DMS114 treated with DMSO at 0.1 percent for 48 hours (cell line): Measurements from ENCODE around the gene RAB19.
"Not testable (repeated sequence)": the region's sequence is repeated elsewhere in the genome, so short reads cannot be mapped to it uniquely, and the experiment has no call there.

Experiments
- DNase-seq: peaks from one replicate; lab custom pipeline; 2025; ENCODE audit not compliant: unreplicated experiment; lab: John Stamatoyannopoulos, UW

The RAB19 gene

GRCh38 chr7:140400381-140400780 is 3.5 kb upstream of the RAB19 start:
- no peak for DNase-seq

- no peak for DNase-seq
Measured at GRCh38 chr7:140402178-140402835, 1.6 kb upstream of the RAB19 start.

GRCh38 chr7:140404565-140405065 is 757 bp downstream of the RAB19 start:
- DNase-seq, result no peak

GRCh38 chr7:140415361-140415760 is 11.5 kb downstream of the RAB19 start:
- no peak for DNase-seq

GRCh38 chr7:140415816-140416215 is 12.0 kb downstream of the RAB19 start:
- DNase-seq, result not testable (repeated sequence)

GRCh38 chr7:140416560-140416959 is 12.7 kb downstream of the RAB19 start:
- no peak for DNase-seq

- DNase-seq, result no peak
Measured at GRCh38 chr7:140417456-140418155, 13.7 kb downstream of the RAB19 start.

- DNase-seq, result not testable (repeated sequence)
Measured at GRCh38 chr7:140418156-140418472, 14.3 kb downstream of the RAB19 start.

- DNase-seq, result no peak
Measured at GRCh38 chr7:140418653-140419052, 14.8 kb downstream of the RAB19 start.

- DNase-seq, result no peak
Measured at GRCh38 chr7:140421521-140421920, 17.7 kb downstream of the RAB19 start.

- no peak for DNase-seq
Measured at GRCh38 chr7:140423501-140423900, 19.6 kb downstream of the RAB19 start.

- DNase-seq, result no peak
Measured at GRCh38 chr7:140425718-140426117, 21.9 kb downstream of the RAB19 start.

- no peak for DNase-seq
Measured at GRCh38 chr7:140426130-140426529, 22.3 kb downstream of the RAB19 start.

GRCh38 chr7:140433396-140433795 is 29.5 kb downstream of the RAB19 start:
- DNase-seq, result no peak

- no peak for DNase-seq
Measured at GRCh38 chr7:140435252-140435895, 31.5 kb downstream of the RAB19 start.

GRCh38 chr7:140439359-140439758 is 35.5 kb downstream of the RAB19 start:
- DNase-seq, result no peak

- DNase-seq, result no peak
Measured at GRCh38 chr7:140440593-140440992, 36.7 kb downstream of the RAB19 start.

- DNase-seq, result no peak
Measured at GRCh38 chr7:140441519-140441918, 37.7 kb downstream of the RAB19 start.

- no peak for DNase-seq
Measured at GRCh38 chr7:140446467-140446866, 42.6 kb downstream of the RAB19 start.

- no peak for DNase-seq
Measured at GRCh38 chr7:140447841-140448240, 44.0 kb downstream of the RAB19 start.

- no peak for DNase-seq
Measured at GRCh38 chr7:140448781-140449480, 45.1 kb downstream of the RAB19 start.

- no peak for DNase-seq
Measured at GRCh38 chr7:140451716-140452115, 47.9 kb downstream of the RAB19 start.
